ENCODE measurements around the gene TACC2. TPM values are rescaled to one million over a fixed set of nuclear protein-coding genes. Genes with fewer than 3 reads are reported as not detected.

TACC2 gene
- total and polyA plus RNA-seq, 3 experiments from 2014 or later: not detected

GRCh38 chr10:122181876-122182275, 192.9 kb downstream of the TACC2 start:
- no peaks in the 10 kb centered on the region for H3K4me1 ChIP-seq (ENCODE audit: insufficient read depth, low read length)
- ChIA-PET CTCF (no interaction called here), POLR2A (no interaction called here)
- Mint-ChIP-seq H3K4me1 (no peaks in the 10 kb centered on the region), H3K36me3 (no peaks in the 10 kb centered on the region), H3K9me3 (no peaks in the 10 kb centered on the region), H3K27me3 (peaks cover 0 to 21% of the 10 kb centered on the region in 2 donors), H3K4me3 (no peak overlapping the region), H3K27ac (no peak overlapping the region)
- DNase-seq: no peak
- H3K27ac ChIP-seq (ENCODE audit: low read depth, low read length): no peak overlapping the region
- H3K4me3 ChIP-seq (ENCODE audit: low read length): no peak overlapping the region
- H3K9me3 ChIP-seq (ENCODE audit: low read length): no peaks in the 10 kb centered on the region
- H3K27me3 ChIP-seq (ENCODE audit: insufficient read depth, low read length, poor library complexity, severe bottlenecking): no peaks in the 10 kb centered on the region
- no peaks in the 10 kb centered on the region for H3K36me3 ChIP-seq (ENCODE audit: insufficient read depth, low read length)

GRCh38 chr10:122182308-122182707, 193.3 kb downstream of the TACC2 start:
- H3K9me3 Mint-ChIP-seq: no peaks in the 10 kb centered on the region
- ChIA-PET POLR2A (no interaction called here), CTCF (no interaction called here)
- no peak overlapping the region for H3K4me3 Mint-ChIP-seq
- no peaks in the 10 kb centered on the region for H3K9me3 ChIP-seq (ENCODE audit: low read length)
- H3K27me3 ChIP-seq (ENCODE audit: insufficient read depth, low read length, poor library complexity, severe bottlenecking): no peaks in the 10 kb centered on the region
- no peaks in the 10 kb centered on the region for H3K4me1 Mint-ChIP-seq
- H3K27me3 Mint-ChIP-seq: peaks cover 0 to 21% of the 10 kb centered on the region in 2 donors
- no peak overlapping the region for H3K27ac Mint-ChIP-seq
- H3K4me3 ChIP-seq (ENCODE audit: low read length): no peak overlapping the region
- H3K4me1 ChIP-seq (ENCODE audit: insufficient read depth, low read length): no peaks in the 10 kb centered on the region
- H3K36me3 Mint-ChIP-seq: no peaks in the 10 kb centered on the region
- DNase-seq: no peak
- no peak overlapping the region for H3K27ac ChIP-seq (ENCODE audit: low read depth, low read length)
- no peaks in the 10 kb centered on the region for H3K36me3 ChIP-seq (ENCODE audit: insufficient read depth, low read length)

GRCh38 chr10:122184254-122184653, 195.3 kb downstream of the TACC2 start:
- Histone ChIP-seq H3K4me3 (ENCODE audit: low read length) (no peak overlapping the region), H3K27ac (ENCODE audit: low read depth, low read length) (no peak overlapping the region), H3K9me3 (ENCODE audit: low read length) (no peaks in the 10 kb centered on the region), H3K36me3 (ENCODE audit: insufficient read depth, low read length) (no peaks in the 10 kb centered on the region), H3K4me1 (ENCODE audit: insufficient read depth, low read length) (no peaks in the 10 kb centered on the region), H3K27me3 (ENCODE audit: insufficient read depth, low read length, poor library complexity, severe bottlenecking) (no peaks in the 10 kb centered on the region)
- Mint-ChIP-seq H3K27ac (no peak overlapping the region), H3K4me1 (no peaks in the 10 kb centered on the region), H3K27me3 (peaks cover 0 to 13% of the 10 kb centered on the region in 2 donors), H3K9me3 (no peaks in the 10 kb centered on the region), H3K4me3 (no peak overlapping the region), H3K36me3 (no peaks in the 10 kb centered on the region)
- no peak for DNase-seq
- POLR2A ChIA-PET: no interaction called here
- CTCF ChIA-PET: no interaction called here

- Histone ChIP-seq H3K27ac (ENCODE audit: low read depth, low read length) (no peak overlapping the region), H3K4me3 (ENCODE audit: low read length) (no peak overlapping the region), H3K4me1 (ENCODE audit: insufficient read depth, low read length) (no peaks in the 10 kb centered on the region), H3K27me3 (ENCODE audit: insufficient read depth, low read length, poor library complexity, severe bottlenecking) (no peaks in the 10 kb centered on the region), H3K36me3 (ENCODE audit: insufficient read depth, low read length) (no peaks in the 10 kb centered on the region), H3K9me3 (ENCODE audit: low read length) (no peaks in the 10 kb centered on the region)
- Mint-ChIP-seq H3K27me3 (peaks cover 0 to 12% of the 10 kb centered on the region in 2 donors), H3K4me3 (no peak overlapping the region), H3K36me3 (no peaks in the 10 kb centered on the region), H3K4me1 (no peaks in the 10 kb centered on the region), H3K9me3 (no peaks in the 10 kb centered on the region), H3K27ac (no peak overlapping the region)
- CTCF ChIA-PET: no interaction called here
- DNase-seq: no peak
- POLR2A ChIA-PET: no interaction called here
Measured at GRCh38 chr10:122185643-122186042, 196.7 kb downstream of the TACC2 start.

GRCh38 chr10:122186816-122187810, 198.2 kb downstream of the TACC2 start:
- Mint-ChIP-seq H3K4me3 (no peak overlapping the region), H3K9me3 (no peaks in the 10 kb centered on the region), H3K4me1 (no peaks in the 10 kb centered on the region), H3K36me3 (no peaks in the 10 kb centered on the region), H3K27me3 (peaks cover 0 to 3% of the 10 kb centered on the region in 2 donors), H3K27ac (no peak overlapping the region)
- H3K4me1 ChIP-seq (ENCODE audit: insufficient read depth, low read length): no peaks in the 10 kb centered on the region
- POLR2A ChIA-PET: no interaction called here
- H3K4me3 ChIP-seq (ENCODE audit: low read length): no peak overlapping the region
- no peak overlapping the region for H3K27ac ChIP-seq (ENCODE audit: low read depth, low read length)
- DNase-seq: no peak
- no peaks in the 10 kb centered on the region for H3K9me3 ChIP-seq (ENCODE audit: low read length)
- CTCF ChIA-PET: no interaction called here
- no peaks in the 10 kb centered on the region for H3K27me3 ChIP-seq (ENCODE audit: insufficient read depth, low read length, poor library complexity, severe bottlenecking)
- H3K36me3 ChIP-seq (ENCODE audit: insufficient read depth, low read length): no peaks in the 10 kb centered on the region

- no peaks in the 10 kb centered on the region for H3K9me3 Mint-ChIP-seq
- ChIA-PET POLR2A (no interaction called here), CTCF (no interaction called here)
- no peak overlapping the region for H3K27ac ChIP-seq (ENCODE audit: low read depth, low read length)
- H3K4me1 ChIP-seq (ENCODE audit: insufficient read depth, low read length): no peaks in the 10 kb centered on the region
- H3K4me1 Mint-ChIP-seq: no peaks in the 10 kb centered on the region
- no peaks in the 10 kb centered on the region for H3K36me3 Mint-ChIP-seq
- no peak overlapping the region for H3K4me3 Mint-ChIP-seq
- peaks cover 0 to 8% of the 10 kb centered on the region in 2 donors for H3K27me3 Mint-ChIP-seq
- H3K27ac Mint-ChIP-seq: no peak overlapping the region
- no peaks in the 10 kb centered on the region for H3K9me3 ChIP-seq (ENCODE audit: low read length)
- no peaks in the 10 kb centered on the region for H3K27me3 ChIP-seq (ENCODE audit: insufficient read depth, low read length, poor library complexity, severe bottlenecking)
- H3K4me3 ChIP-seq (ENCODE audit: low read length): no peak overlapping the region
- DNase-seq: no peak
- no peaks in the 10 kb centered on the region for H3K36me3 ChIP-seq (ENCODE audit: insufficient read depth, low read length)
Measured at GRCh38 chr10:122188706-122189105, 199.7 kb downstream of the TACC2 start.

GRCh38 chr10:122189185-122189584, 200.2 kb downstream of the TACC2 start:
- Histone ChIP-seq H3K27me3 (ENCODE audit: insufficient read depth, low read length, poor library complexity, severe bottlenecking) (no peaks in the 10 kb centered on the region), H3K4me1 (ENCODE audit: insufficient read depth, low read length) (no peaks in the 10 kb centered on the region), H3K4me3 (ENCODE audit: low read length) (no peak overlapping the region), H3K9me3 (ENCODE audit: low read length) (no peaks in the 10 kb centered on the region), H3K36me3 (ENCODE audit: insufficient read depth, low read length) (no peaks in the 10 kb centered on the region), H3K27ac (ENCODE audit: low read depth, low read length) (no peak overlapping the region)
- peaks cover 0 to 8% of the 10 kb centered on the region in 2 donors for H3K27me3 Mint-ChIP-seq
- H3K27ac Mint-ChIP-seq: no peak overlapping the region
- no peaks in the 10 kb centered on the region for H3K4me1 Mint-ChIP-seq
- DNase-seq: no peak
- no peaks in the 10 kb centered on the region for H3K36me3 Mint-ChIP-seq
- H3K9me3 Mint-ChIP-seq: no peaks in the 10 kb centered on the region
- ChIA-PET CTCF (no interaction called here), POLR2A (no interaction called here)
- no peak overlapping the region for H3K4me3 Mint-ChIP-seq

GRCh38 chr10:122190176-122190943, 201.4 kb downstream of the TACC2 start:
- Histone ChIP-seq H3K36me3 (ENCODE audit: insufficient read depth, low read length) (no peaks in the 10 kb centered on the region), H3K27ac (ENCODE audit: low read depth, low read length) (no peak overlapping the region), H3K4me3 (ENCODE audit: low read length) (no peak overlapping the region), H3K4me1 (ENCODE audit: insufficient read depth, low read length) (no peaks in the 10 kb centered on the region), H3K9me3 (ENCODE audit: low read length) (no peaks in the 10 kb centered on the region), H3K27me3 (ENCODE audit: insufficient read depth, low read length, poor library complexity, severe bottlenecking) (no peaks in the 10 kb centered on the region)
- no peak overlapping the region for H3K27ac Mint-ChIP-seq
- DNase-seq: no peak
- H3K36me3 Mint-ChIP-seq: no peaks in the 10 kb centered on the region
- POLR2A ChIA-PET: no interaction called here
- peaks cover 0 to 8% of the 10 kb centered on the region in 2 donors for H3K27me3 Mint-ChIP-seq
- H3K4me1 Mint-ChIP-seq: no peaks in the 10 kb centered on the region
- H3K9me3 Mint-ChIP-seq: no peaks in the 10 kb centered on the region
- no peak overlapping the region for H3K4me3 Mint-ChIP-seq
- CTCF ChIA-PET: no interaction called here

All from CD8-positive, alpha-beta memory T cell (primary cell).